PC-9 (cell line): Measurements from ENCODE around the gene RAB5B. TPM values are rescaled to one million over a fixed set of nuclear protein-coding genes. Genes with fewer than 3 reads are reported as not detected.
"Not testable (repeated sequence)": the region's sequence is repeated elsewhere in the genome, so short reads cannot be mapped to it uniquely, and the experiment has no call there.

ENCODE experiments used
- BruUV-seq: library from RNA; stranded (reverse); fragments of 400-500 nt; replicated peaks from 2 replicates; lab custom pipeline; 2021; lab: Mats Ljungman, UMichigan
- CTCF ChIA-PET: fragments of 300-600 bp; sonication (Branson Sonifier 250); formaldehyde crosslinking; loops from one replicate; lab custom pipeline; 2022; ENCODE audit warnings: antibody characterized with exemption; lab: Charles Lee
- POLR2A ChIA-PET: fragments of 300-600 bp; sonication (Branson Sonifier 250); formaldehyde crosslinking; loops from one replicate; lab custom pipeline; 2022; ENCODE audit warnings: antibody characterized with exemption; ENCODE audit not compliant: unreplicated experiment; lab: Charles Lee
- DNase-seq, 2 experiments: peaks; one replicate each; pipeline versions ENCODE4 v3.0.0 to v3.0.0-alpha.2; 2015 to 2022; ENCODE audit warnings: mixed read lengths in 1 of 2
- H2AFZ ChIP-seq: fragments of 200-600 bp; sonication (generic); 2 replicates; pipeline ENCODE4 v1.8.1; 2017; ENCODE audit warnings: antibody characterized with exemption
- H3F3A ChIP-seq: fragments of 200-600 bp; sonication (generic); 2 replicates; pipeline ENCODE4 v1.8.1; 2017; ENCODE audit warnings: antibody characterized with exemption, mild to moderate bottlenecking, low read depth; ENCODE audit not compliant: insufficient read depth
- H3K27ac ChIP-seq: fragments of 200-600 bp; sonication (generic); 2 replicates; pipeline ENCODE4 v1.6.1; 2016; ENCODE audit warnings: mixed run types
- H3K27me3 ChIP-seq: fragments of 200-600 bp; sonication (generic); 2 replicates; pipeline ENCODE4 v1.6.1; 2016; ENCODE audit warnings: low read depth, mixed run types; ENCODE audit not compliant: insufficient read depth
- H3K36me3 ChIP-seq: fragments of 200-600 bp; sonication (generic); 2 replicates; pipeline ENCODE4 v1.6.1; 2016; ENCODE audit warnings: low read depth, mixed run types
- H3K4me1 ChIP-seq: fragments of 200-600 bp; sonication (generic); replicated peaks from 2 replicates; pipeline ENCODE4 v1.6.1; 2016; ENCODE audit warnings: mixed run types; ENCODE audit not compliant: insufficient read depth
- H3K4me2 ChIP-seq: fragments of 200-600 bp; sonication (generic); 2 replicates; pipeline ENCODE4 v1.6.1; 2017; ENCODE audit warnings: mixed run types
- H3K4me3 ChIP-seq: fragments of 200-600 bp; sonication (generic); 2 replicates; pipeline ENCODE4 v1.6.1; 2016; ENCODE audit warnings: mixed run types
- H3K79me2 ChIP-seq: fragments of 200-600 bp; sonication (generic); 2 replicates; pipeline ENCODE4 v1.6.1; 2017; ENCODE audit warnings: low read depth, mixed run types
- H3K9me2 ChIP-seq: fragments of 200-600 bp; sonication (generic); 2 replicates; pipeline ENCODE4 v1.8.1; 2017; ENCODE audit warnings: mild to moderate bottlenecking; ENCODE audit not compliant: insufficient read depth
- H3K9me3 ChIP-seq: fragments of 200-600 bp; sonication (generic); 2 replicates; pipeline ENCODE4 v1.8.1; 2016; ENCODE audit warnings: low read depth; ENCODE audit not compliant: insufficient read depth
- H4K20me1 ChIP-seq: fragments of 200-600 bp; sonication (generic); 2 replicates; pipeline ENCODE4 v1.8.1; 2017; ENCODE audit not compliant: insufficient read depth
- EZH2 ChIP-seq: fragments of 200-600 bp; sonication (generic); IDR thresholded peaks from 2 replicates; pipeline ENCODE4 v1.8.0; 2017; ENCODE audit warnings: antibody characterized with exemption, low read depth
- intact Hi-C: fragments of 100-400 bp; cut with micrococcal nuclease; formaldehyde crosslinking; loops from one replicate; pipeline ENCODE4 v1.10.0; 2022; ENCODE audit not compliant: unreplicated experiment
- total RNA-seq: library from RNA; stranded (reverse); gene quantifications from 2 replicates; pipeline ENCODE4 v1.2.3, GENCODE V29; 2021
- TF ChIP-seq, protein P1 (sequence below): fragments of 200-600 bp; sonication (generic); conservative IDR thresholded peaks from 2 replicates; pipeline ENCODE4 v1.6.1; 2017; ENCODE audit warnings: mixed run types, antibody characterized with exemption, mild to moderate bottlenecking, moderate library complexity

RAB5B gene
- total RNA-seq, 1 experiment from 2014 or later = 122 TPM

DNA sequence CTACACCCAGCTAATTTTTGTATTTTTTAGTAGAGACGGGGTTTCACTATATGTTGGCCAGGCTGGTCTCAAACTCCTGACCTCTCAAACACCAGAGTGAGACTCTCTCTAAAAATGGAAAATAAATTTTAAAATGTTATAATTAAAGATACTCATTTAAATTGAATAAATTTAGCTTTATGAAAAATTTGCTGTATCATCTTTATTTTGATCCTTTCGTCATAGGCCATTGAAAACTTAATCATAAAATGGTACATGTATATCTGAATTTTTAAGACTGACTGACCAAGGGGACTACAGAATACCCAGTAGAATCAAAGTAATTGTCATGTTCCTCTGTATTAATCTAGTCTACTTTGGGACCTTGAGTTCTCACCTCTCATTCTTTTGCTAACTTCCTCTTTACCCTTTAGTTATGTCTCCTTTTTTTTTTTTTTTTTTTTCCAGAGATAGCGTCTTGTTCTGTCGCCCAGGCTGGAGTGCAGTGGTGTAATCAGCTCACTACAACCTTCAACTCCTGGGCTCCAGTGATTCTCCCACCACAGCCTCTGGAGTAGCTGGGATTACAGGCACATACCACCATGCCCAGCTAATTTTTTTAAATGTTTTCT is 9.5 kb downstream of the RAB5B start:
- Histone ChIP-seq H3K27ac (no peak overlapping the region), H3K79me2 (peaks cover 16% of the 10 kb centered on the region), H3K4me2 (no peak overlapping the region), H3F3A (peaks cover 34% of the 10 kb centered on the region), H2AFZ (no peak overlapping the region), H3K27me3 (no peaks in the 10 kb centered on the region), H3K9me2 (no peaks in the 10 kb centered on the region), H3K9me3 (no peaks in the 10 kb centered on the region), H4K20me1 (0 out of 2 replicates have a peak, but pooled peaks cover 5% of the 10 kb centered on the region), H3K36me3 (0 out of 2 replicates have a peak, but pooled peaks cover 17% of the 10 kb centered on the region), H3K4me1 (peaks cover 17% of the 10 kb centered on the region), H3K4me3 (no peak overlapping the region)
- no peak for DNase-seq
- BruUV-seq = no TSS peak
- CTCF ChIA-PET = interaction anchor here (1.7 kb wide), 1 partner anchor 46 kb away, joined by 3 read pairs; no protein-coding TSS in a partner anchor
- POLR2A ChIA-PET = interaction anchor here (0.6 kb wide), 1 partner anchor 127 kb away, joined by 9 read pairs; no protein-coding TSS in a partner anchor
- TF ChIP-seq, protein P1, sequence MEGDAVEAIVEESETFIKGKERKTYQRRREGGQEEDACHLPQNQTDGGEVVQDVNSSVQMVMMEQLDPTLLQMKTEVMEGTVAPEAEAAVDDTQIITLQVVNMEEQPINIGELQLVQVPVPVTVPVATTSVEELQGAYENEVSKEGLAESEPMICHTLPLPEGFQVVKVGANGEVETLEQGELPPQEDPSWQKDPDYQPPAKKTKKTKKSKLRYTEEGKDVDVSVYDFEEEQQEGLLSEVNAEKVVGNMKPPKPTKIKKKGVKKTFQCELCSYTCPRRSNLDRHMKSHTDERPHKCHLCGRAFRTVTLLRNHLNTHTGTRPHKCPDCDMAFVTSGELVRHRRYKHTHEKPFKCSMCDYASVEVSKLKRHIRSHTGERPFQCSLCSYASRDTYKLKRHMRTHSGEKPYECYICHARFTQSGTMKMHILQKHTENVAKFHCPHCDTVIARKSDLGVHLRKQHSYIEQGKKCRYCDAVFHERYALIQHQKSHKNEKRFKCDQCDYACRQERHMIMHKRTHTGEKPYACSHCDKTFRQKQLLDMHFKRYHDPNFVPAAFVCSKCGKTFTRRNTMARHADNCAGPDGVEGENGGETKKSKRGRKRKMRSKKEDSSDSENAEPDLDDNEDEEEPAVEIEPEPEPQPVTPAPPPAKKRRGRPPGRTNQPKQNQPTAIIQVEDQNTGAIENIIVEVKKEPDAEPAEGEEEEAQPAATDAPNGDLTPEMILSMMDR = no peak
- intact Hi-C loops = no loop called here

DNA sequence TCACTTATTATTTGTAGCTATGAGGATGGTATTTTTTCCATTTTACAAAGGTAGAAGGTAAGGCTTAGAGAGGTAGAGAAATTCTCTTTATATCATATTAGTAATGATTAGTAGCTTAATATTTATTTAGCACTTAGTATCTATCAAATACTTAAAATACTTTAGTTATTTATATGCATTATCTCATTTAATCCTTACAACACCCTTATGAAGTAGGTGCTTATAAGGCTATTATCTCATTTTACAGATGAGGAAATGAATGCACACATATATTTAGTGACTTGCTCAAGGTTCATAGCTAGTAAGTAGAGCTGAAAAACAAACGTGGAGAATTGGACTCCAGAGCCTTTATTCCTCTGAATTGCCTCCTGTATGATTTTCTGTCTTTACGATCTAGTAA is 11.0 kb downstream of the RAB5B start:
- TF ChIP-seq EZH2 = no peak
- TF ChIP-seq, protein P1 = no peak
- no peak overlapping the region for H3K4me3 ChIP-seq
- H3K27ac ChIP-seq = no peak overlapping the region
- H3K4me1 ChIP-seq = peaks cover 17% of the 10 kb centered on the region
- no peaks in the 10 kb centered on the region for H3K27me3 ChIP-seq
- H3K4me2 ChIP-seq = no peak overlapping the region
- DNase-seq = no peak
- H3K9me2 ChIP-seq = no peaks in the 10 kb centered on the region
- CTCF ChIA-PET = interaction anchor here (0.6 kb wide), 1 partner anchor 11 kb away, joined by 19 read pairs; no protein-coding TSS in a partner anchor
- no peaks in the 10 kb centered on the region for H3K9me3 ChIP-seq
- H4K20me1 ChIP-seq = 0 out of 2 replicates have a peak, but pooled peaks cover 5% of the 10 kb centered on the region
- POLR2A ChIA-PET = interaction anchor here (0.6 to 0.7 kb wide), 3 partner anchors 13 to 171 kb away, joined by 3 to 4 read pairs (median 4); no protein-coding TSS in a partner anchor
- BruUV-seq = no TSS peak
- H3K79me2 ChIP-seq = peaks cover 9% of the 10 kb centered on the region
- H3F3A ChIP-seq = peaks cover 21% of the 10 kb centered on the region
- intact Hi-C loops = no loop called here
- 0 out of 2 replicates have a peak, but pooled peaks cover 17% of the 10 kb centered on the region for H3K36me3 ChIP-seq
- no peak overlapping the region for H2AFZ ChIP-seq

DNA sequence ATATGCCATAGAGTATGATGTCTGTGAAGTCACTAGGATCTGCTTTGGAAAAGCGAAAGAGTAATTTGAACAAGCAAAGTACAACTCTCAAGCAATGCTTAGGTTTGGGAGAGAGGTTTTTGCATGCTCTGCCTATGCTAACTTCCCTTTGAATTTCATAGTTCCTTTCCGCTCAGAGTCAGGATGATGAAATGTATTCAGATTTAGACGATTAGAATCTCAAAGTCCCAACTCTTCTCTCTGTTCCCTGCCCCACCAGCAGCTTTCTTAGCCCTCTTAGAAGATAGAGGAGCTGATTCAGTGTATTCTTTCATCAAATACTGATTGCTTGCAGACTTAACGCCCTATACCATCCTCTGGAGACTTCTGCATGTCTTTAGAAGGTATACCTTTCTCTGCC is 11.5 kb downstream of the RAB5B start:
- H3K9me3 ChIP-seq = no peaks in the 10 kb centered on the region
- 0 out of 2 replicates have a peak, but pooled peaks cover 5% of the 10 kb centered on the region for H4K20me1 ChIP-seq
- intact Hi-C loops = no loop called here
- peaks cover 21% of the 10 kb centered on the region for H3F3A ChIP-seq
- H3K27ac ChIP-seq = no peak overlapping the region
- no peak overlapping the region for H3K4me2 ChIP-seq
- no peaks in the 10 kb centered on the region for H3K27me3 ChIP-seq
- ChIA-PET CTCF (interaction anchor here (0.5 kb wide), 1 partner anchor 243 kb away, joined by 3 read pairs; no protein-coding TSS in a partner anchor), POLR2A (no interaction called here)
- peaks cover 17% of the 10 kb centered on the region; the same call in 1 of the 2 replicates for H3K36me3 ChIP-seq
- no peak for DNase-seq
- H2AFZ ChIP-seq = no peak overlapping the region
- no TSS peak for BruUV-seq
- TF ChIP-seq, protein P1 = no peak
- no peak for TF ChIP-seq EZH2
- peaks cover 17% of the 10 kb centered on the region for H3K4me1 ChIP-seq
- H3K79me2 ChIP-seq = peaks cover 9% of the 10 kb centered on the region
- no peaks in the 10 kb centered on the region for H3K9me2 ChIP-seq
- no peak overlapping the region for H3K4me3 ChIP-seq

DNA sequence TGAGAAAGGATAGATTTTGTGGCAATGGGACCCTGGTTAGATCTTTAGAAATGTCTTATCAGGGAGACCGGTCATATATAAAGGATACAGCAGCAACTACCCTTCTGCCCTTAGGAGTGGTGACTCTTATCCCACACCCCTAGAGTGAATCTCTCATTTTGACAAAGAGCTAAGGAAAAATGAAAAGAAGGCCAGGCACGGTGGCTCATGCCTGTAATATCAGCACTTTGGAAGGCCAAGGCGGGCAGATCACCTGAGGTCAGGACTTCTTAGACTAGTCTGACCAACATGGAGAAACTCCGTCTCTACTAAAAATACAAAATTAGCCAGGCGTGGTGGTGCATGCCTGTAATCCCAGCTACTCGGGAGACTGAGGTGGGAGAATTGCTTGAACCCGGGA is 12.1 kb downstream of the RAB5B start:
- BruUV-seq, H3K27me3 ChIP-seq, POLR2A ChIA-PET, H2AFZ ChIP-seq, H3K9me3 ChIP-seq, H3K27ac ChIP-seq, H3K4me3 ChIP-seq, H3K9me2 ChIP-seq, H3K79me2 ChIP-seq, intact Hi-C loops, H4K20me1 ChIP-seq, H3K4me2 ChIP-seq, DNase-seq: not testable (repeated sequence)
- peaks cover 17% of the 10 kb centered on the region for H3K4me1 ChIP-seq
- H3K36me3 ChIP-seq = peaks cover 17% of the 10 kb centered on the region; the same call in 1 of the 2 replicates
- CTCF ChIA-PET = interaction anchor here (0.5 kb wide), 1 partner anchor 244 kb away, joined by 3 read pairs; no protein-coding TSS in a partner anchor
- H3F3A ChIP-seq = peaks cover 19% of the 10 kb centered on the region
